ENCODE results near the gene SLX4IP.

SLX4IP gene

GRCh38 chr20:10554285-10554684, 119.2 kb downstream of the SLX4IP start:
- DNase-seq = no peak

GRCh38 chr20:10555393-10555792, 120.3 kb downstream of the SLX4IP start:
- DNase-seq = no peak

DNA sequence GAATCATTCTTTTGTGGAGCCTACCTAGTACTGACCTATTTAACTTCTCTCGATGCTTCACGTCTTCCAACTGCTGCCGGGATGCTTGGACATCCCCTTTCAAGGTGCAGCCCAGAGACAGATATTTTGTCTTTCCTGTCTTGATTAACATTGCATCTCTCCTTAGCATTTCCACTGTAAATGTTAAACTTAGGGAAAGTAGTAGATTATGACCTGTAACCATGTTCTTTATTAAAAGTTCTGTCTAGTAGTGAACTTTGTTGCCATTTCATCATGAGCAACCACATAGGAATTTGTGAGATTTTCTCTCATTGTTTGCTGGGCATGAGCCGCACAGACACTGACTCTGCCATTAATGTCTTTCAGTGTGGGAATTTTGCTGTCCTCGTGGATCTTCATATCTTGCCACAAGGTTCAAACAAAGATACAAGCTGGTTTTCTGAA, 120.8 kb downstream of the SLX4IP start:
- no peak for DNase-seq

DNA sequence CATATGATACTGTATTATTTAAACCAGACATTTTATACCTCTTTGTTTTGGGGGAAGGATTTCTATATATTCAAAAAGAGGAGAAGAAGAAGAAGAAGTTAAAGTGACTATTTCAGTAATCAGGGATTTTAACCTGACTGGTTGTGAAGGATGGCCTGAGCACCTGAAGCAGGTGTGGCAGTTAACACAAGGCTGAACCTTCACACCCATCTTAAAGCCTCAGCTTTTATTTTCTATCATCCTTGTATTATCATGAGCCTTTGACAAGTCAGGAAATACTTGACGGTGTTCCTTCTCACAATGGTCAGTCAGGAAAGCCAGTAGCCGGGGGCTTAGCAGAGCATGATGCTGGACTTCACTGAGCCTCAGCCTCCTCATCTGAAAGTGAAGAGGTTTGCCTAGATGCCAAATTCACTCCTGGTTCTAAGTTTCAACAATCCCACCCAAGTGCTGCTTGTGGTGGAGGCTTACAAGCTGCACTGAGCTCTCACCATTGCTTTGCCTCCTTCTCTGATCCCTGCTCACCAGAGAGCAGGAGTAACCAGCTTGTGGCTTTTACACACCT, 121.5 kb downstream of the SLX4IP start:
- DNase-seq = no peak

GRCh38 chr20:10557685-10558084, 122.6 kb downstream of the SLX4IP start:
- DNase-seq = no peak

GRCh38 chr20:10558635-10559187, 123.6 kb downstream of the SLX4IP start:
- no peak for DNase-seq

GRCh38 chr20:10559266-10559665, 124.2 kb downstream of the SLX4IP start:
- no peak for DNase-seq

GRCh38 chr20:10560686-10561085, 125.6 kb downstream of the SLX4IP start:
- DNase-seq = no peak

GRCh38 chr20:10561302-10561701, 126.2 kb downstream of the SLX4IP start:
- no peak for DNase-seq

DNA sequence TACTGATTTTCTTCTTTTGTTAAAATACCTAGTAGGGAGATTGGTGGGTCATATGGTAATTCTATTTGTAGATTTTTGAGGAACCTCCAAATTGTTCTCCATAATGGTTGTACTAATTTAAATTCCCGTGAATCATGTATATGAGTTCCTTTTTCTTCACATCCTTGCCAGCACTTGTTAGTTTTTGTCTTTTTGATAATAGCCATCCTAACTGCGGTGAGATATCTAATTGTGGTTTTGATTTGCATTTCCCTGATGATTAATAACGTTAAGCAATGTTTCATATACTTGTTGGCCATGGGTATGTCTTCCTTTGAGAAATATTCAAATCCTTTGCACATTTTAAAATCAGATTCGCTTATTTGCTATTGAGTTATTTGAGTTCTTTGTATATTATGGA, 127.8 kb downstream of the SLX4IP start:
- DNase-seq = peak; percentile 25

- DNase-seq = no peak
Observed at GRCh38 chr20:10563935-10564492, 128.9 kb downstream of the SLX4IP start.

DNA sequence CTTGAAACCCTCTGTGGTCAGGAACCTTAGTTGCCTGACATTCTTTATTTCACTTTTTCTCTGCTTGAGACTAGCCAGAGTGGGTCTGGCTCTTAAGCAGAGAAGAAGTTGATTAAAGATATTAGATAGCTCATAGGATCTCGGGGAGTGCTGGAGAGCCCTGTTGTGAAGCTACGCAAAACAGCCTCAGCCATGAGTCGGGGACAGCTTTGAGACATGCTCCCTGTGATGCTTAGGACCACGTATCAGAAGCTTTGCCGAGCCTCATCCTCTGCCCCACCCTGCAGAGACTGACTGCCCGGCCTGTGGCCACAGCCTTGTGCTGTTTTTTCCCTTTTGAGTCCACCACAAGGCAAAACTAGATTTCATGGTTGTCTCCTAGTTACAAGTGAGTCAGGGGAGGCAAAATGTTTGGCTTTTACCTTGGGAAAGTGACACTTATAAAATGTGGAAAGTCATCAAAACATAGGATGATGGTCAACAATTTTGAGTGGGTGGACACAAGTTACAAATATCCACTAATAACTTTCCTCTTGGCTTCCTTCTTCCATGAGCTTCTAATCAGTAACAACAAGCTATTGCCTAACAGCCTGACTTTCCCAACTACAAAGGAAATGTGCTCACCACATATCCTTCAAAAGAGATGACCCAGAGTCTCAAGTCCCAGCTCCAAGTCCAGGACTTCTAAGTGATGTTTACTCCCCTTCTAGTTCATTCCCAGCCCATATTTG, 130.3 kb downstream of the SLX4IP start:
- peak; percentile 87 for DNase-seq

- DNase-seq = no peak
Observed at GRCh38 chr20:10565922-10566897, 131.1 kb downstream of the SLX4IP start.

- DNase-seq = no peak
Observed at GRCh38 chr20:10568032-10568431, 132.9 kb downstream of the SLX4IP start.

- no peak for DNase-seq
Observed at GRCh38 chr20:10571313-10571815, 136.3 kb downstream of the SLX4IP start.

DNA sequence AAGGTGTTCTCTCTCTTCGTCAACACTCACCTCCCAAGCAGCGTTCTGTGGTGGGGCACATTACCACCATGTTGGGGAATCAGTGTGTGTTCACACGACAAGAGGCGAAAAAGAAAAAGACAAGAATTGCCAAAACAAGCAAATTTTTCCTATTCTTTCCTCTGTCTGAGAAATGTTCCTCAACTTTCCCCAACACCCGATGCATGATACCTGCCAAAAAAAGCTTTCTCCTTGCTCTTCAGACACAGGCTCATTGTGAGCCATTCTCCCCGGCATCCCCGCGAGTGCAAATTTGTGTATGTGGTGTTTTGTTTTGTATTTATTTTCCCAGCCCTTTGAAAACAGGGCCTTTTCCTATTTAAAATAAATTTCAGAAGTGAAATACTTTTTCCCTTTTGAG, 137.7 kb downstream of the SLX4IP start:
- no peak for DNase-seq

- no peak for DNase-seq
Observed at GRCh38 chr20:10573273-10573950, 138.3 kb downstream of the SLX4IP start.

DNA sequence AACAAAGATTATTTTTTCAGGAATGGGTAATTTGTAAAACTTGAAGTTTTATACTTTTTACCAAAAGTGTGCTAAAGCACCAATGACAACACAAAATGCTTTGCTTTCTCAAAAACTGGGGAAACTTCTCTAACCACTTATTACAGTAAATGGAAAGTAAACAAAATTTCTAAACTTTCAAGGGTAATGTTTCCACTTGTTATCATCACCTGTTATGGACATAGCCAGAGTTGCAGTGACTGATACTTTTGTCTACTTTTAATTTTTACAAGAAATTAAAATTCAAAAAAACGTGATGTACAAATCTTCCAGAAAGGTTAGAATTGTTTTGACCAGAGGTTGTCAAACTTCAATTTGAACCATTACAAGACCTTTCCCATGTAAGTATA, 138.8 kb downstream of the SLX4IP start:
- DNase-seq = no peak

DNA sequence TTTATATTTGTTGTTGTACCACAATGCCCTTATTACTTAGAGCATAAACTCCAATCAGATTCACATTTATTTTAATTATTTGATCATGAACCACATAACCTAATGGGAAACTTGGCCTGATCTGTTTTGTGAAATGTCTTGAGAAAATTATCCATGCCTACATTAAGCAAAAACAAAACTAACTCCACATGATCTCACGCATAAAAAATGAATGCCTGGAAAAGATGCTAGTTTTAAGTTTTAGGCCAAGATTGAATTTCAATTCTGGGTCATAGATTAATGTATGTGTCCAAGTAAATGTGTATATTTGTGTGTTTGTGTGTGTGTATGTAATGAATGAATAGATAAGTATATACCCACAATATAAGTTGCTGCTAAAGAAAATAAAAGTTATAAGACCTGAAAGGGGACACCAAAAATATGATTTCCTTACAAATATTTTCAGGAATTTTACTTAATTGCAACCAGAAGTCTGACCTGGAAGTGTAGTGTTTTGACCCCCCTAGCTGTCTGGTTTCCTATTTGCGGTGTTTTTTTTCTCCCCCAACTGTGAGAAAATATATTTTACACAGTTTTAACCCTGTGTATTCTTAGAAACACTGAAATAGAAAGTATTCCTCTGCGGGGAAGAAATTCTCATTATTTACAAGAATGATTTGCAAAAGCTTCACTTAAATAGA, 141.4 kb downstream of the SLX4IP start:
- no peak for DNase-seq

DNA sequence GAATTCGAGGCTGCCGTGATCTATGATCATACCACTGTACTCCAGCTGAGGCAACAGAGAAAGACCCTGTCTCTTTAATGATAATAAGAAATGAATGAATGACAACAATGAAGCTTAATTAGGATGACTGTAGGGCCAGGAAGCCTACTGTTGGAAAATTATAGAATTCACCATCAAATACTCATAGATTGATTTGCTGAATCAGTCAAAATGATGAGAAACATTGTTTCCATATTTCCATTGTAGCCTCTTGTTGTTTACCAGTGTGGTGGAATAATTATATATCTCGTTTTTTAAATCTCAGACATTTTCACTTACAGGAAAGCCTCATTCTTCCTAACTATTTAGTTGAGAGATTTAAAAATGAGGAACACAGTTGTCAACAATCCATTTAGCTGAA, 142.5 kb downstream of the SLX4IP start:
- no peak for DNase-seq

- DNase-seq = no peak
Observed at GRCh38 chr20:10578607-10579006, 143.5 kb downstream of the SLX4IP start.

GRCh38 chr20:10579942-10580341, 144.8 kb downstream of the SLX4IP start:
- no peak for DNase-seq
